Hepatocyte (in vitro differentiated cells): ENCODE data around the gene ZNF445. TPM values are rescaled to one million over a fixed set of nuclear protein-coding genes. Genes with fewer than 3 reads are reported as not detected.

Source experiments
- DNase-seq: peaks from one replicate; pipeline ENCODE4 v3.0.0-alpha.2; 2016; ENCODE audit warnings: low spot score
- H2AFZ ChIP-seq: fragments of 200-600 bp; sonication (generic); 2 replicates; pipeline ENCODE4 v1.6.0; 2016; ENCODE audit warnings: antibody characterized with exemption, mild to moderate bottlenecking
- H3K27ac ChIP-seq: fragments of 200-600 bp; sonication (generic); 2 replicates; pipeline ENCODE4 v1.5.1; 2016; ENCODE audit warnings: mild to moderate bottlenecking
- H3K27me3 ChIP-seq: fragments of 200-600 bp; sonication (generic); 2 replicates; pipeline ENCODE4 v1.6.1; 2016
- H3K36me3 ChIP-seq: fragments of 200-600 bp; sonication (generic); replicated peaks from 2 replicates; pipeline ENCODE4 v1.5.1; 2016; ENCODE audit warnings: low read depth; ENCODE audit not compliant: insufficient read depth
- H3K4me1 ChIP-seq: fragments of 200-600 bp; sonication (generic); 2 replicates; pipeline ENCODE4 v1.5.1; 2016; ENCODE audit warnings: mild to moderate bottlenecking, moderate library complexity; ENCODE audit not compliant: insufficient read depth
- H3K4me2 ChIP-seq: fragments of 200-600 bp; sonication (generic); 2 replicates; pipeline ENCODE4 v1.6.0; 2016
- H3K4me3 ChIP-seq: fragments of 200-600 bp; sonication (generic); 2 replicates; pipeline ENCODE4 v1.5.1; 2016; ENCODE audit warnings: mild to moderate bottlenecking
- H3K79me2 ChIP-seq: fragments of 200-600 bp; sonication (generic); 2 replicates; pipeline ENCODE4 v1.6.0; 2017; ENCODE audit warnings: mild to moderate bottlenecking
- H3K9me2 ChIP-seq: fragments of 200-600 bp; sonication (generic); replicated peaks from 2 replicates; pipeline ENCODE4 v1.6.0; 2017; ENCODE audit warnings: mild to moderate bottlenecking; ENCODE audit not compliant: insufficient read depth
- H3K9me3 ChIP-seq: fragments of 200-600 bp; sonication (generic); 2 replicates; pipeline ENCODE4 v1.5.1; 2016; ENCODE audit warnings: low read depth, mild to moderate bottlenecking
- H4K20me1 ChIP-seq: fragments of 200-600 bp; sonication (generic); 2 replicates; pipeline ENCODE4 v1.6.0; 2016; ENCODE audit warnings: mild to moderate bottlenecking; ENCODE audit not compliant: insufficient read depth, poor library complexity, severe bottlenecking
- CTCF ChIP-seq: fragments of 200-600 bp; sonication (generic); IDR thresholded peaks from 2 replicates; pipeline ENCODE4 v1.5.1; 2016; ENCODE audit warnings: antibody characterized with exemption, mild to moderate bottlenecking; ENCODE audit not compliant: poor library complexity
- EZH2 ChIP-seq: fragments of 200-600 bp; sonication (generic); IDR thresholded peaks from 2 replicates; pipeline ENCODE4 v1.6.1; 2016; ENCODE audit warnings: antibody characterized with exemption, mild to moderate bottlenecking, borderline replicate concordance
- EZH2phosphoT487 ChIP-seq: fragments of 200-600 bp; sonication (generic); IDR thresholded peaks from one replicate; pipeline ENCODE4 v1.6.1; 2018; ENCODE audit warnings: antibody characterized with exemption, mild to moderate bottlenecking, low read depth, moderate library complexity; ENCODE audit not compliant: unreplicated experiment, severe bottlenecking
- WGBS: methylation state at CpG from one replicate; pipeline ENCODE4 v1.1.6; 2016; ENCODE audit warnings: low lambda C conversion rate; ENCODE audit errors: missing lambda C conversion rate; 5-methylcytosine and 5-hydroxymethylcytosine counted together
- polyA plus RNA-seq: library from polyadenylated mRNA; unstranded; fragments of >200 nt; fragmentation: Nextera tagmentation; extraction: Ambion mirVana; gene quantifications from 2 replicates; pipeline ENCODE4 v1.2.1, GENCODE V29; 2016
- total RNA-seq: library from RNA; depleted of rRNA; stranded (reverse); fragments of >200 nt; gene quantifications from 2 replicates; pipeline ENCODE4 v1.2.3, GENCODE V29; 2014

Gene ZNF445
- total and polyA plus RNA-seq, 2 experiments from 2014 or later = 6.4 to 10.5 TPM

DNA sequence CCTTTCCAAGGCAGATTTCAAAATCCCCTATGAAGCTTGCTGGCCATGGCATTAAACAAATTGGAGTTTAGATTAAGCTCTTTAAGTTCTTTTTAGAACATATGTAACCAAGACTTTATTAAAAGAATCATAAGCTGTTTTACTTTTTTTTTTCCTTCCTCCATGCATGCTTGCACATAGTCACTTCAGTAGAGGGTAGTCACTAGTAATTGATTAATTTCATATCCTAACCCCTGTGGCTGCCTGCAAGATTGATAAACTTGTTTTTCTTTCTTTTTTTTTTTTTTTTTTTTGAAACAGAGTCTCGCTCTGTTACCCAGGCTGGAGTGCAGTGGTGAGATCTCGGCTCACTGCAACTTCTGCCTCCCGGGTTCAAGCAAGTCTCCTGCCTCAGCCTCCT lies 44.3 kb upstream of the ZNF445 start:
- WGBS = 85% methylated on average over 2 of the region's 3 CpGs
- Histone ChIP-seq H3K9me2 (no peaks in the 10 kb centered on the region), H3K27me3 (no peaks in the 10 kb centered on the region)

GRCh38 chr3:44518782-44519156 lies 41.3 kb upstream of the ZNF445 start:
- WGBS = 69% methylated on average over 2 of the region's 2 CpGs

More for the DNA sequence above, 44.3 kb upstream of the ZNF445 start:
- Histone ChIP-seq H3K4me1 (no peaks in the 10 kb centered on the region), H4K20me1 (no peaks in the 10 kb centered on the region), H2AFZ (no peak overlapping the region), H3K4me3 (no peak overlapping the region), H3K36me3 (no peaks in the 10 kb centered on the region), H3K79me2 (no peaks in the 10 kb centered on the region), H3K9me3 (no peaks in the 10 kb centered on the region), H3K27ac (no peak overlapping the region), H3K4me2 (no peak overlapping the region)
- no peak for DNase-seq
- no peak for TF ChIP-seq EZH2phosphoT487
- TF ChIP-seq CTCF = no peak
- TF ChIP-seq EZH2 = no peak

DNA sequence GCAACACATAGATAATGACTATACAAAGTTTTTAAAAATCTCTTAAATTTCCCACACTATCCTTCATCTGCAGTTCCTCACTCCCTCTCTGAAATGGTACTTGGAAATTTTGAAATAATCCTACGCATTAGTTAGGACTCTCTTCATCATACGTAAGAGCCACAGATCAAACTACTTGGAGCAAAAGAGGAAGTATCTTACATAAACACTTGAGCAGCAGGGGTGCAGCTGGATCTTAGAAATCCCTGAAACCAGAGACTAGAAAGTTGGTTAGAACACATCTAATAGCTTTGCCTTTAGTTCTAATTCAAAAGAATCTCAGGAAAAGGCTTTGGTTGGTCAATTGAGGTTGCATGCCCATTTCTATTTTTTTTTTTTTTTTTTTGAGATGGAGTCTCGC lies 38.8 kb upstream of the ZNF445 start:
- H3K9me2 ChIP-seq = no peaks in the 10 kb centered on the region
- H3K27ac ChIP-seq = no peak overlapping the region
- WGBS = 82% methylated on average over 3 of the region's 3 CpGs
- no peak overlapping the region for H3K4me3 ChIP-seq
- H3K27me3 ChIP-seq = no peaks in the 10 kb centered on the region
- no peaks in the 10 kb centered on the region for H3K9me3 ChIP-seq
- no peaks in the 10 kb centered on the region for H4K20me1 ChIP-seq
- peaks cover 7% of the 10 kb centered on the region for H3K4me1 ChIP-seq
- TF ChIP-seq EZH2phosphoT487 = no peak
- TF ChIP-seq CTCF = no peak
- TF ChIP-seq EZH2 = no peak
- no peak overlapping the region for H3K4me2 ChIP-seq
- H3K79me2 ChIP-seq = peaks cover 2% of the 10 kb centered on the region
- DNase-seq = no peak
- H2AFZ ChIP-seq = no peak overlapping the region
- no peaks in the 10 kb centered on the region for H3K36me3 ChIP-seq

More at GRCh38 chr3:44518782-44519156, 41.3 kb upstream of the ZNF445 start:
- Histone ChIP-seq H4K20me1 (no peaks in the 10 kb centered on the region), H3K27ac (no peak overlapping the region), H3K27me3 (no peaks in the 10 kb centered on the region), H3K4me2 (no peak overlapping the region), H2AFZ (no peak overlapping the region), H3K79me2 (no peaks in the 10 kb centered on the region), H3K4me1 (no peaks in the 10 kb centered on the region), H3K4me3 (no peak overlapping the region), H3K9me2 (no peaks in the 10 kb centered on the region), H3K9me3 (no peaks in the 10 kb centered on the region), H3K36me3 (no peaks in the 10 kb centered on the region)
- no peak for DNase-seq
- no peak for TF ChIP-seq EZH2phosphoT487

DNA sequence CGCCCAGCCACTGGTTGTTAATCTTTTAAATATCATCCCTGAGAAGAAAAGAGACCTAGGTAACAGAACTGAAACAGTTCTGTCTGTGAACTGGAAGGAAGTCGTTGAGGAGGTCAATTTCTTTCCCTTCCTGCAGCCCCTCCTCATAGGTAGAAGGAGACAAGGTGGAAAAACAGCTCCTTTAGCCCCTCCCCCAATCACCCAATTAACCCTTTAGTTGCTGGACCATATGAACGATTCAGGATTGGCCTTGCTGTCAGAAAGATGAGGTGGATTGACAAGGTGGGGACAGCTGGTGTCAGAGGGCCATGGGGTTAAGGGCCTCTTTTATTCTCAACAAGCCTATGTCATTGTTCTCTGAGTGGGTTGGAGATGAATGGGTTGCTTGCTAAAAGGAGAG lies 36.0 kb upstream of the ZNF445 start:
- H2AFZ ChIP-seq = no peak overlapping the region
- WGBS = 34% methylated on average over 3 of the region's 3 CpGs
- TF ChIP-seq EZH2phosphoT487 (no peak), EZH2 (no peak), CTCF (no peak)
- H3K4me3 ChIP-seq = no peak overlapping the region
- peaks cover 14% of the 10 kb centered on the region for H3K4me1 ChIP-seq
- H3K36me3 ChIP-seq = no peaks in the 10 kb centered on the region
- no peaks in the 10 kb centered on the region for H3K9me3 ChIP-seq
- peaks cover 19% of the 10 kb centered on the region for H3K79me2 ChIP-seq
- H3K27ac ChIP-seq = no peak overlapping the region
- H3K9me2 ChIP-seq = no peaks in the 10 kb centered on the region
- no peaks in the 10 kb centered on the region for H3K27me3 ChIP-seq
- no peak for DNase-seq
- no peak overlapping the region for H3K4me2 ChIP-seq
- H4K20me1 ChIP-seq = no peaks in the 10 kb centered on the region
